LNCAP (cell line): ENCODE measurements around the gene KCNH4.

ENCODE experiments used
- TF ChIP-seq, protein P1 (sequence below): fragments of 450-650 bp; IDR thresholded peaks from 2 replicates; pipeline ENCODE4 v1.5.1; 2017; ENCODE audit warnings: mild to moderate bottlenecking

KCNH4 gene

DNA sequence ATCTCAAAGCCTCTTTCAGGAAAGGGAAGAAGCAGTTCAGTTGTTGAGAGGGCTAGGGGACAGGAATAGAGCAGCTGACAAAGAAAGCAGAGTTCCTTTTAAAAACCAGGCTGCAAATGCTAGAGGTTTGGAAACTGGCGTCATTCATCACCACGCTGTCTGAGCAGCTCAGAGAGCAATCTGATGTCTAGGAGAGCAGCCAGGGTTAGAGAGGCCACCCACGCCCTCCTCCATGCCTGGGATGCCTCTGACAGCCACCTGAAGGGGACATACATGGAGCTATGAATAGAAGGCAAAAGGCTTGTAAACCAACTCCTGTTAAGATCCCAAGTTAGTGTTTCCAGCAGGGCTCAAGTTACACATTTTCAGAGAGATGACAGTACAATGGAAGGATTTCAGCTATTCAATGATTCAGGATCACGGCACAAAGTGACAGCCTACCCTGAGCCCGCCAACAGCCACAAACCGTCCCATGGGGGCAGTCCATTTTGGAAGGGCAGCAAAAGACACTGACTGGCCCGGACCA lies 38.5 kb downstream of the KCNH4 start:
- TF ChIP-seq, protein P1, sequence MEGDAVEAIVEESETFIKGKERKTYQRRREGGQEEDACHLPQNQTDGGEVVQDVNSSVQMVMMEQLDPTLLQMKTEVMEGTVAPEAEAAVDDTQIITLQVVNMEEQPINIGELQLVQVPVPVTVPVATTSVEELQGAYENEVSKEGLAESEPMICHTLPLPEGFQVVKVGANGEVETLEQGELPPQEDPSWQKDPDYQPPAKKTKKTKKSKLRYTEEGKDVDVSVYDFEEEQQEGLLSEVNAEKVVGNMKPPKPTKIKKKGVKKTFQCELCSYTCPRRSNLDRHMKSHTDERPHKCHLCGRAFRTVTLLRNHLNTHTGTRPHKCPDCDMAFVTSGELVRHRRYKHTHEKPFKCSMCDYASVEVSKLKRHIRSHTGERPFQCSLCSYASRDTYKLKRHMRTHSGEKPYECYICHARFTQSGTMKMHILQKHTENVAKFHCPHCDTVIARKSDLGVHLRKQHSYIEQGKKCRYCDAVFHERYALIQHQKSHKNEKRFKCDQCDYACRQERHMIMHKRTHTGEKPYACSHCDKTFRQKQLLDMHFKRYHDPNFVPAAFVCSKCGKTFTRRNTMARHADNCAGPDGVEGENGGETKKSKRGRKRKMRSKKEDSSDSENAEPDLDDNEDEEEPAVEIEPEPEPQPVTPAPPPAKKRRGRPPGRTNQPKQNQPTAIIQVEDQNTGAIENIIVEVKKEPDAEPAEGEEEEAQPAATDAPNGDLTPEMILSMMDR, result no peak

GRCh38 chr17:42141382-42141781 lies 39.6 kb downstream of the KCNH4 start:
- TF ChIP-seq, protein P1, result no peak

- TF ChIP-seq, protein P1, result no peak
Observed at GRCh38 chr17:42138749-42139492, 42.0 kb downstream of the KCNH4 start.

- TF ChIP-seq, protein P1, result no peak
Observed at GRCh38 chr17:42136654-42137051, 44.3 kb downstream of the KCNH4 start.

GRCh38 chr17:42135664-42136653 lies 45.0 kb downstream of the KCNH4 start:
- TF ChIP-seq, protein P1, result no peak

DNA sequence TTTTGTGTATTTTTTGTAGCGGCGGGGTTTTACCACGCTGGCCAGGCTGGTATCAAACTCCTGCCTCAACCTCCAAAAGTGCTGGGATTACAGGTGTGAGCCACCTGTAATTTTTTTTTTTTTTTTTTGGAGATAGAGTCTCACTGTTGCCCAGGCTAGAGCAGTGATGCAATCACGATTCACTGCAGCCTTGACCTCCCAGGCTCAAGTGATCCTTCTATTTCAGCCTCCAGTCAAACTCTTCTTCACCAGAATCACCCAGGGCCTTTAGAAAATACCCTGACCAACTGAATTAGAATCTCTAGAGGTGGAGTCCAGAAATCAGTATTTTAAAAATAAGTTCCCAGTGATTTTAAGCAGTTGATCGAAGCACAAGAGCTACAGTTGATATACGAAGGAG lies 45.8 kb downstream of the KCNH4 start:
- TF ChIP-seq, protein P1, result no peak

- TF ChIP-seq, protein P1, result no peak
Observed at GRCh38 chr17:42133461-42134041, 47.4 kb downstream of the KCNH4 start.
